ENCODE measurements around the gene NARS2. TPM values are rescaled to one million over a fixed set of nuclear protein-coding genes. Genes with fewer than 3 reads are reported as not detected.

Gene NARS2
- polyA plus RNA-seq, 5 donors, result 22.1 to 36.7 (median 32.3) TPM

Other genes with a start within 250 kb of the NARS2 start
- 10 to 100 TPM; 16.1 to 20.4 (median 17.7) TPM for gene GAB2, start 157.0 kb downstream of the NARS2 start, polyA plus RNA-seq (ENCODE audit: insufficient read depth in 1 of 5, insufficient read length in 5 of 5, low replicate concordance in 1 of 5)